Dedifferentiated amniotic fluid mesenchymal stem cell (primary cell): ENCODE measurements around the gene TERC.

Experiments
- DNase-seq: peaks from one replicate; pipeline ENCODE4 v3.0.0-alpha.2; 2016; ENCODE audit errors: extremely low spot score

Gene TERC

DNA sequence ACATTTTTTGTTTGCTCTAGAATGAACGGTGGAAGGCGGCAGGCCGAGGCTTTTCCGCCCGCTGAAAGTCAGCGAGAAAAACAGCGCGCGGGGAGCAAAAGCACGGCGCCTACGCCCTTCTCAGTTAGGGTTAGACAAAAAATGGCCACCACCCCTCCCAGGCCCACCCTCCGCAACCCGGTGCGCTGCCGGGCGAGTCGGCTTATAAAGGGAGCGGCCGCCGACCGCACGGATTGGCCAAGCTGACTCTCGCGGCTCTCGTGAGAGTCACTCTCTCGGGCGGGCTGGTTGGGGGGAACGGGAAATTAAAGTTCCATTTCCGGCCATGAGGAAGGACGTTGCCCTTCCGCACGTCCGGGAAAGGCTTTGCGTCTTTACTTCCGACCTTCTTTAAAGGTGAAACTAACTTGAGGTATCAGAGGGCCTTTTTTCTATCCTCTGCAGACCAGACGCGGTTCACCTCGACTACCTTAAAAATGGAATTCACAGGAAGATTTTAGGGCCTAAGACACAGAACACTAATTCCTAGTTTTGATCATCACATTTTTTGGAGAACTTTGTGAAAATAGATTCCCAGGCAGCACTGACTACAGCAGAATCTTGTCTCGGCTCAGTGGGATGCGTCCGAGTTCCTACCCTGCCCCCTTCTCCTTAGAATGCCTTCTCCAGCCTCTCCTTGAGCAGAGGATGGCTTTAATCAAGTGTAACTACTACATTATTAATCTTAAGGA, at the start of gene TERC:
TERC (minus strand) TSS at position 179 of the 731 bp plus-strand sequence.
- DNase-seq: peak; percentile 80

DNA sequence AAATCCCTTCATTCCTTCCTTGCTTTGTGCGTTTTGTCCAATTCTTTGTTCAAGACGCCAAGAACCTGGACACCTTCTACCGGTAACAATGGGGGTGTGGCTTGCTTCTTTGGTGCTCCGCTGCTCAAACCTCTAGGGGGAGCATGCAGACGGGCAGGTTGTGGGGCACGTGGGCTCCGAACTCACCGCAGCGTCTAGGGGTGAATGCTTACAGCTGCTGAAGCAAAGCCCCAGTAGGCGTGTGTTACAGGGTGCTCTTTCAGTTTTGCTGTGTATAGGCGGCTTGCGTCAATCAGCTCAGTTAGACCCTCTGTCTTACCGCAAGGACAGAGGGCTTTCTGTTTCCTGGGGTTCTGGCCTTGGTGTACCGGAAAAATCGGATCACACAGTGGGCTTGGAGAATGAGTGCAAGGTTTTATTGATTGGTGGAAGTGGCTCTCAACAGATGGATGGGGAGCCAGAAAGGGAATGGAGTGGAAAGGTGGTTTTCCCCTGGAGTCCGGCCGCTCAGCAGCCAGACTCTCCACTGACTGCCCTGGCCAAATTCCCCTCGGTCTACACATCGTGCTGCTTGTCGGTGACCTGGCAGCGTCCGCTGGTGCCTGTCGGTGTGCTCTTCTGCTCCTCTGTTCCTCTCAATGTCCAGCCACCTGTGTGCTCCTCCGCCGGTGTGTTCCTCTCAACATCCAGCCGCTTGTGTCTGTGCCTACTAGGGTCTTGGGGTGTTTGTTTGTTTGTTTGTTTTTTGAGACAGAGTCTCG, 49.1 kb upstream of the TERC start:
- no peak for DNase-seq

DNA sequence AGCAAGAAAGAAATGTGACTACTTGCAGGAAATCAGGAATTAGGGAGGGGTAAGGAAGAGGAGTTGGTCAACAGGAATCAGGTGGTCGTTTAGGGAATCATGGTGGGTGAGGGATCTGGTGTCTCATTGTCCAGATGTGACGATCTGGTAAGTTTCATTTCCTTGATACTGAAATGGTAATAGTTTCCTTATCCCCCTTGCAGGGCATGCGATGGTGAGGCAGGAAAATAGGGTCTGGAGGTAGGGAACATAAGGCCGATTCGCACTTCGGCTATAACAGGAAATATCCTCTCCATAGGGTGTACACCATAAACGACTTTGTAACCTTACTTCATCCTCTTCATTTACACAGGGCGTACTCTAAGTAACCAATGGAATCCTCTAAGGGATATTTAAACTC, 48.4 kb upstream of the TERC start:
- no peak for DNase-seq

DNA sequence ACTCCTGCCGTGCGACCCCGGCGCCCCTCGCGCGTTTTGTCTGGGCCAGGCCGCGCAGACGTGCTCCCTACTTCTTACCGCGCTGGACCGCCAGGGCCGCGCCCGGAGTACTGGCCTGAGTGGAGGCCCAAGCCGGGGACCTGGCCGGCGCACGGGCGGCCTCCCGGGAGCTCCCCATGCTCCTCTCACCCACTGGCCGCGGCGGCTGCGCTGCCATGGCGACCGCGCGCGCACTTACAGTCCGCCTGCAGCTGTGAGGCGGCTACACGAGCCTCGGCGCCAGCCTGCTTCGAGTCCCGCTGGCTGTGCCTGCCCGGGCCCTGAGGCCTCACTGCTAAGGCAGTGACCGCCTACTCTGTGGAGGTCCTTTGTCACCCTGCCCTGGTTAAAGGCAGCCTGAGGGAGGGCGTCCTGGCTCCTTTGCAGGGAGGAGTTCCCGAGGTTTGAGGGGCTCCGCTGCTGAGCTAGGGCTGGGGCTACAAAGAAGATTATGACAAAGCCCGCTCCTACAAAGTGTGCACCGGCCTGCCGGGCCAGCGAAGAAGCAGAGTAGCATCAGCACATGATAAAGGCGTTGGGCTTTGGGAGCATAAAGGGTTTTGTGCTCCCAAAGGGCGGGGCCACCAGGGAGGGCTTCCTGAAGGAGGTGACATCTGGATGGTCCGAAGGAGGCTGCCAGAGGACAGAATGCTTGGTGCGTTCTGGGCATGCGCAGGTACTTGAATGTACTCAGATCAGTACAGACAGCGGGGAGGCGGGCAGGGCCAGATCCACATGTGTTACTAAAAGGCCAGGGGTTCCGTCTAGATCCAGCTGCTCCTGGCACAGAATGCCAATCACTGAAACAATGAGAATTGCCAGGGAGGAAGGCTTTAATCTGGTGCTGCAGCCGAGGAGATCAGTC, 47.7 kb upstream of the TERC start, which contains the start of the genes LRRC34 and LRRIQ4:
LRRC34 (minus strand) TSS at position 573 of the 904 bp plus-strand sequence; CDS start at position 217, 356 bp downstream.
LRRIQ4 (plus strand) TSS at position 539 of the 904 bp plus-strand sequence. CDS start 9,052 bp downstream, outside the sequence.
- no peak for DNase-seq

DNA sequence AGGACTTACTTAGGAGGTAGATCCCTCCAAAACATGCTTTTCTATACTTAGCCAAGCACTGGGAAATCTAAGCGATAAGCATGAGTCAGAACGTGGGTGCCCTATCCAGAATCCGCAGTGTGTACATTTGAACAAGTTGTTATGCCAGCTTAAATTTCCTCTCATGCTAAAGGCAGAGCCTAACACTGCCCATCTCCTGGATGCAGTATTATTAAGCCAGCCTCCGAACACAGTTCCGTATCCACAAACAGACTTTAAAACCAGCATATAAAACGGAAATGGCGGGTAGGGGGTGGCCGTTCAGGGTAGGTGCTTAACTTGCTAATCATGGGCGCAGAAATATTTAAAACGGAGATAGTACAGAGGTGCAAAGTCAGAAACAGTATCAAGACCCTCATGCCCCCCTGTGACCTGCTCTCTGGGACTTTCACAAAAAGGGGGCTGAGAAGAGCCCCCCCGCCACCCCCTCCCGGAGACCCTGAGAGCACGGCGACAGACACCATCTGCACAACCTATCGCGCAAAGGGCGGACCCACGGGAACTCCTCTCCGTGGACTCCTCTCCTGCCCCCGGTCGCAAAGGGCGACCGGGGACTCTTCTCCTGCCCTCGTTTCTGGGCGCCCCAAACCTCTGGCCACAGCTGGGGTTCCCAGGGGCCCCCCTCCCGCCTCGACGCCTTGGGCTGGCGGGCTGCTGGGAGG, 46.9 kb upstream of the TERC start:
- DNase-seq: peak; percentile 55

DNA sequence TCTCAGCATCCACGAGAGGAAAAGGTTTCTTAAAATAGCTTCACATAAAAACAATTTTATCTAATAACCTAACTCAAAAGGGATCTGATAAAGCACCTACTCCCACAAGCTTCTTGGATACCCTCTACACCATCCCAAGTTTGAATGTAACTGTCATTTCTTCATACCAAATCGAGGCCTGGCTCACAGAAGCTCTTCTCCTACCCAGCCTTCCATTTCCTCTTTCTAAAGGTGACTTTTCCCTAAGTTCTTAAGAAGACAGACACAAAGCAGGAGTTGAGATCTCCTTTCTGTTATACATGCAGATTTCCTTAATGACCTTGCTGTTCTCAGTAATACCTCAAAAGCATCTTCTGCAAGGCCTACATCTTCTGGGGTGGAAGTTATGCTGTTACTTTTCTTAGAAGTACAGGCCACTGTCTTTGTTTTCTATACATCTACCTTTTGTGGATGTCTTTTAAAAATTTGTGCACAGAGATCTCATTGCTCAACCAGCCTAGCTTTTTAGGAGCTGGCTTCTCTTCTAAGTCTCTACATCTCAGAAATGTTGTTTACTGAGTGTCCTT, 44.5 kb upstream of the TERC start:
- no peak for DNase-seq

DNA sequence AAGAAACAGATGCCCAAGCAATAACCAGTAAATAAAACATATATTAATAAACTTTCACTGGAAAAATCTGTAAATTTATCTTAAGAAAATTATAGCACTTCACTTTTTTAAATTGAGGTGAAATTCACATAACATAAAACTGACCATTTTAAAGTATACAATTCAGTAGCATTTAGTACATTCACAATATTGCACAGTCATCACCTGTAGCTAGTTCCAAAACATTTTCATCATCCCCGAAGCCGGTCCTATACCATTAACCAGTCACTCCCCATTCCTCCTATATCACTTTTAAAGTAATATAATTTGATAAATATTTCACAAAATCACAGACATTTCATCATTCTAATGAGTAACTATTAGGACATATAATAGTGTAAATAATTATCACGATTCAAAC, 39.8 kb upstream of the TERC start:
- DNase-seq: no peak

DNA sequence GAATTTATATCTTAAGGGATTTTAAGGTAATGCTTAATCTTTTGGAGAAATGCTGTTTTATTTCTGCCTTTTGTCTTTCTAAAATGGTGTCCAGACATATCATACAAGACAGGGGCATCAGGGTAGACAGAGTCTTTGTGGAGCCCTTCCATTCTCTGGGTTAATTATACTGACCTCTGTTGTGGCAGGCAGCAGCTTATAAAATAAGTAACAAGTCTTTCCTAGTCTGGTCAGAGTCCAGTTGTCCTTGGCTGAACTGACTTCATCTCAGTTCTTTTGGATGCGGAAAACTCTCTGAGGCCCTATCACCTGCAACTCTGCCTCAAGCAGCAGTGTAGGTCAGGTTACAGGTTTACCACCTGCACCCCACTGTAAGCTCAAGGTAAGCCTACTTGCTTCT, 27.5 kb upstream of the TERC start:
- no peak for DNase-seq

DNA sequence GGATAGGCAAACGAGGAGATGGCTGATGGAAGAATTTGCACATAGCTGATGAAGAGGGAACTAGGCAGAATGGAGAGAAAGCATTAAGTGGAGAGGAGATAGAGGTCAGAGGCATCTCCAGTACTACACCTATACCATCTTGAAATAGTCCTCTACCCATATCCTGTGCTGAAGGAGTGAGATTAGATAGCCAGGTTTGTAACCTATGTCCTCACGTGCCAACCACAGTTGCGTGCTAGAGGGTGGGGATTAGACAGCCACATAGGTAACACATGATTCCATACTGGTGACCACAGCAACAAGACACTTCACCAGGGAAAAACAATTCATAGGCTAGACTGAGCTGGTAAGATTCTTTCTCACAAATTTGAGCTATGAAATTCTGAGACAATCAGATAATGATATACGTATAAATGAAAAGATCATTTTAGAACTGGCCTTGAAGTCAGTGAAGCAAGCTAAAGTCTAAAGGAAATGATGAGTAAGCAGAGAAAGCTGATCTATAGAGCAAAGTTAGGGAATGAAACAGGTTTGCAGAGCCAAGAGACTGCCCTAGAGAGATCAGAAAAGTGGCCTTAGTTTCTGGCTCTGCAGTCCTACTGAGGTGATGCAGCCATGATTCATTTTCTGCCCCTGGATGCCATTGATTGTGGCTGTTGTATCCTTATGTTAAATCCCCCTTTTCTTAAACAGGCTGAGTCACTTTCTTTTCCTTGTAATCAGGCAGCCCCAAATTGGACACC, 26.0 kb upstream of the TERC start:
- DNase-seq: no peak

- DNase-seq: no peak
Observed at GRCh38 chr3:169790219-169790618, 25.4 kb upstream of the TERC start.

DNA sequence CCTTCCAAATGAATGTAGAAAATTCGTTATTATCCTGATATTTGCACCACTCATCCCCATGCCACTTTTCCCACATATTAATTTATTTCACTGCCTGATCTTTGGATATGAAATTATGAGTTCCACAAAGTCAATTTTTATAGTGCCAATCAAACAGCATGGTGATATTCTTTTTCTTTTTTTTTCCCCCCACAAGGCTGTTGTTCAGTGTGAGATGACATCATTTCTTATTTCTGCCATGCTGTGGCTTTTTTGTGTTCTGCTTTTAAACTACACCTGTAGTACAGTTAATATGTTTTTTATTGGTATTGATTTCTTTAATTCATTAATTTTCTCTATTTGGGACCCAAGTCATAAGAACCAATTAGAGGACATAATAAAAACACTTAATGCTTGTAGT, 22.9 kb upstream of the TERC start:
- no peak for DNase-seq

DNA sequence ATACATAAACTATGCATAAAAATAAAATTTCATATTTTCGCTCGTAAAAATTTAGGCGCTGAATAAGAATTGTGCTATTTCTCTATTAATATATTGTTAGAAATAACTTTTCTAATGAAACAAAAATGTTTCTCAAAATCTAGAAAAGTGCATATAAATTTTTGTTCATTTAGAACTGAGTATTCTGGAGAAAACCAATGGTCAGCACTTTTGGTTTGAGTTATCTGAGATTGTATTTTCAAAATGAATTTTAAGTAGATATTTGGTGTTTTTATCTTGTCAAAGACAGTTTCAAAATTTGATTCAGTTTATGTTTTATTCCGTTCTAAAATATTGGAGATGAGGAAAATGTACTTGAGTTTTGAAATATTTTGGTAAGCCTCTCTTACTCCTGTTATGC, 22.3 kb upstream of the TERC start:
- DNase-seq: no peak

- DNase-seq: no peak
Observed at GRCh38 chr3:169781209-169781855, 16.5 kb upstream of the TERC start.

DNA sequence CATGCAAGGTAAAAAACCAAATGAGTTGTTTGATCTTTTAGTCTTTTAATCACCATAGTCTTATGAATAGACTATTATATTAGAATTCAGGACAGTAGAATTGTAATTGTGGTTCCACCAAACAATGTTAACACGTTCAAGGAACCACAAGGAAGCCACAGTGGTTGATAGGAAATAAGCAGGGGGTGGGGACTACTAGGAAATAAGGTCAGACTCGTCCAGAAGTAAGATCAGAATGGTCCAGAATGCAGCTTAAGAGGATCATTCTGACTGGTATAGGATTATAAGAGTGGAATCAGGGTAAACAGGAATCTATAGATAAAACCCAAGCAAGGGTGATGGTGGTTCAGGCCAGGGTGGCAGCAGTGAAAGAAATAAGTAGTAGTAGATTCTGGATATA, 15.9 kb upstream of the TERC start:
- DNase-seq: no peak

GRCh38 chr3:169777822-169778221, 13.0 kb upstream of the TERC start:
- DNase-seq: no peak

DNA sequence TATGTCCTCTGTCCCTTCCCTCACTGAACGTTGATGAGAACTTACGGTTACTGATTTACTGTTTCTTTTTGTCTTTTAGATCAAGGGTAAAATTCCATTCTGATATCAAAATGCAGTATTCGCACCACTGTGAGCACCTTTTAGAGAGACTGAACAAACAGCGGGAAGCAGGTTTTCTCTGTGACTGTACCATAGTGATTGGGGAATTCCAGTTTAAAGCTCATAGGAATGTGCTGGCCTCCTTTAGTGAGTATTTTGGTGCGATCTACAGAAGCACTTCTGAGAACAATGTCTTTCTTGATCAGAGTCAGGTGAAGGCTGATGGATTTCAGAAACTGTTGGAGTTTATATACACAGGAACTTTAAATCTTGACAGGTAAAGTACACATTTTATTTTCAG, 9.3 kb upstream of the TERC start:
- no peak for DNase-seq

DNA sequence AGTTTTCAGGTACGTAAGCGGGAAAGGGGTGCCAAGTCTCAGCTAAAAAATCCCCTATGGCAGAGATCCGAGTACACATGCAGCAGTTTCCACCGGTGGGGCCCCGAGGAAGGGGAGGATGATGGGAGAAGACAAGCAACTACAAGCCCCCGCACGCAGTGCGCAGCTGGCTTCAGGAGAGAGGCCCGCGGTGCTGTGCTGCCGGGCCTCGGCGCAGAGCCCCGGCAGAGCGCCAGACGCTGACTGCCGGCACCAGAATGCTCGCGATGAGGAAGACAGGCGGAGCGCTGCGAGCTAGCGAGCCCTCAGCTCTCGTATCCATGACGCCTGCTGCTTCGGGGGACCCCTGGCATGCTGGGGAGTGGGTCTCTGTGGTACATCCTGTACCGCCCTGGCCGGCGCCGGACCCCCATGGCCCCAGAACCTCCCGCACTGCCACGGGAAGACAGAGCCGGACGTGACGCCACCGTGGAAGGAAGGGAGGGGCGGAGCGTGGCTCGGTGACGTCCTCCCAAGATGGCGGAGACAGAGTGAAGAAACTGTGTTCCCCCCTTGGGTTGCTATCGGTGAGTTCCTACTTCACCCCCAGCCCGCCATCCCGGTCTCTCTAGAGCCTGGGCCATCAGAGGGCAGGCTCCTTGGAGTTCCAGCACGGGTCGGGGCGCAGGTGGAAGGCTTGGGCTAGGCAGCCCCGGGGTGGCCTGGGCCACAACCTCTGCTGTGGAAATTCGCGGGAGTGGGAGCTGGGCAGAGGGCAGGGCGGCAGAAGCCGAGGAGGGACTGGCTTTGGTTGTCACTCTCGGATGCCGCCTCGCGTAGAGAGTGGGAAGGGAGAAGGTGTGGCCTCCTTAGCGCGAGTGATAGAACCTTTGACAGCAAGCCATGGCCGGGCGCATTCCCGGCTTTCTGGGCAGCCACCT, 8.3 kb upstream of the TERC start, which contains the start of gene MYNN:
MYNN (plus strand) TSS at position 500 of the 920 bp plus-strand sequence. CDS start 900 bp downstream, outside the sequence.
- DNase-seq: peak; percentile 86

DNA sequence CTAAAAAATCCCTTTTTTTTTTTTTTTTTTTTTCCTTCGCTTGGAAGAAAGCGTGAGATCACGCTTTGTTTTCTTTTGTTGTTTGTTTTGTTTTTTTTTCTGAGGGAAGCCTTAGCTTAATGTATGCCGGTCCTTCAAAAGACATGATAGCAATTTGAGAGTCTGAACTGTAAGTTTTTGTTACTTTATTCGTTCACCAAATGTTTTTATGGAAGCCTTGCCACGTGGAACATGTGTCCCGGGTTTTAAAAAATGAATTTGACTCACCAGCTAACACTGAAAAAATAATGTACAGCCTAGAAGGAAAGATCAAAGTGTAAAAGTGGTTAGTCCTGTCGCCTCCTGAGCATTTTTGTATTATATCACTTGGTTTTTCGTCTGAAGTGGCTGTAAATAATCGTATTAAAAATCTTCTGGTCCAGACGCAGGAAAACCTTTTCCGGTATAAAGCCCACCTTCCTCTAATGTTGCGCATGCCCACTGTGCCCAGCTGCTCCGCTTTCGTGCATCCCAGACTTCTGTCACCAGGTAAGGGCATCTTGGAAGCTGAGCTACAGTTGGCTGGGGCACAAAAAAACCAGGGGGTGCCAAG, 7.5 kb upstream of the TERC start:
- peak; percentile 66 for DNase-seq
